GM19099 (cell line): ENCODE data around the gene ACIN1.

Source experiments
- POLR2A ChIP-seq: IDR thresholded peaks from 3 replicates; pipeline ENCODE4 v1.6.1; 2011; ENCODE audit warnings: low read depth; ENCODE audit not compliant: insufficient read length; ENCODE audit errors: extremely low read depth

The ACIN1 gene

GRCh38 chr14:23051141-23052057 lies 43.5 kb downstream of the ACIN1 start:
- no peak for TF ChIP-seq POLR2A

- no peak for TF ChIP-seq POLR2A
Observed at GRCh38 chr14:23049011-23049410, 45.9 kb downstream of the ACIN1 start.

GRCh38 chr14:23047751-23048693 lies 46.9 kb downstream of the ACIN1 start:
- no peak for TF ChIP-seq POLR2A

- no peak for TF ChIP-seq POLR2A
Observed at GRCh38 chr14:23047034-23047634, 47.8 kb downstream of the ACIN1 start.

GRCh38 chr14:23045419-23046357 lies 49.2 kb downstream of the ACIN1 start:
- no peak for TF ChIP-seq POLR2A

GRCh38 chr14:23044840-23045239 lies 50.1 kb downstream of the ACIN1 start:
- TF ChIP-seq POLR2A: no peak

GRCh38 chr14:23043754-23044153 lies 51.2 kb downstream of the ACIN1 start:
- no peak for TF ChIP-seq POLR2A

GRCh38 chr14:23043145-23043544 lies 51.8 kb downstream of the ACIN1 start:
- no peak for TF ChIP-seq POLR2A

GRCh38 chr14:23042162-23042965 lies 52.6 kb downstream of the ACIN1 start, which contains the start of gene PSMB11:
Gene PSMB11, plus strand, starts transcription at chr14:23042212. Its CDS starts 14 bp downstream, at chr14:23042226.
- TF ChIP-seq POLR2A: no peak

GRCh38 chr14:23041729-23042128 lies 53.2 kb downstream of the ACIN1 start:
- TF ChIP-seq POLR2A: no peak

GRCh38 chr14:23040100-23040499 lies 54.8 kb downstream of the ACIN1 start:
- no peak for TF ChIP-seq POLR2A

- TF ChIP-seq POLR2A: no peak
Observed at GRCh38 chr14:23035303-23036144, 59.4 kb downstream of the ACIN1 start.
